ENCODE measurements around the gene PATE4.
"Not testable (repeated sequence)": the region's sequence is repeated elsewhere in the genome, so short reads cannot be mapped to it uniquely, and the experiment has no call there.

Gene PATE4

GRCh38 chr11:125833016-125833415, at the start of gene PATE4:
TSS of gene PATE4 (plus strand) at chr11:125833316. CDS start at chr11:125833360, 44 bp downstream.
- DNase-seq (ENCODE audit: low spot score): no peak

- DNase-seq (ENCODE audit: low spot score): no peak
Observed at GRCh38 chr11:125784678-125785077, 48.4 kb upstream of the PATE4 start.

DNA sequence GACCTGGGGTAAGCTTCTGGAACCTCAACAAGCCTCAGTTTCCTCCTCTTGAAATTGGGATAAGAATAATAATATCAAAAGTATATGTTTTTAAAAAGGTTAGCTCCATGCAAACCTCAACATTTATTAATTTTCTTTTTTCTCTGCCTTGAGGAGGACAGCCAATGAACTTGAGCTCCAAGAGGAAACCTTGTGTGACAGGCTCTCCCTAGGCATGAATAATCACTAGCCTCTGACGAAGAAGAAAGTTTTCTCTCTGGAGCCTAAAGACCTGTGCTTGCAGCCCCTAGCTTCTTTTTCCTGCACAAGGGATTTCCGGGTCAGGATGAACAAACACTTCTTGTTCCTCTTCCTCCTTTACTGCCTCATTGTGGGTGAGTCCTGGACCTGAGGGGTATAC, 45.3 kb upstream of the PATE4 start, which contains the start of gene PATE3:
Gene PATE3, plus strand, starts transcription at position 301 of the 400 bp plus-strand sequence. Its CDS starts 25 bp downstream, at position 326.
- DNase-seq (ENCODE audit: low spot score): no peak

DNA sequence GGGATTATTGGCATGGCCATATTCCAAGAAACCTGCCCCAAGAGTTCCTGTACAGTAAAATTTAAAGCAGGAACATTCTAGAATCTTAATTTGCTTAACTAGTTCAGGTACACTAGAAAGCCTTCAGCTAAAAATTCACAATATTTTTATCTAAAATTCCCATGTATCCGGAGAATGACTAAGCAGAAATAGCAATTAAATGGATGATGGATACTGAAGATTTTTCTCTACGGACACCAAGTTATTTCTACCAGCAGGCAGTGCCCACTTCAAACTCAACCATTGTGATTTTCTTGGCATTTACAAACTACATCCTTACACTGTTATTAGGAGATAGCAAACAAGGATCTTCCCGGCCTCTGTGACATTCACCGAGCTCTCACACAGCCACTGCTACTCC, 42.3 kb upstream of the PATE4 start:
- DNase-seq (ENCODE audit: low spot score): no peak

GRCh38 chr11:125797641-125798040, 35.5 kb upstream of the PATE4 start:
- DNase-seq (ENCODE audit: low spot score): no peak

GRCh38 chr11:125799808-125800207, 33.3 kb upstream of the PATE4 start:
- no peak for DNase-seq (ENCODE audit: low spot score)

DNA sequence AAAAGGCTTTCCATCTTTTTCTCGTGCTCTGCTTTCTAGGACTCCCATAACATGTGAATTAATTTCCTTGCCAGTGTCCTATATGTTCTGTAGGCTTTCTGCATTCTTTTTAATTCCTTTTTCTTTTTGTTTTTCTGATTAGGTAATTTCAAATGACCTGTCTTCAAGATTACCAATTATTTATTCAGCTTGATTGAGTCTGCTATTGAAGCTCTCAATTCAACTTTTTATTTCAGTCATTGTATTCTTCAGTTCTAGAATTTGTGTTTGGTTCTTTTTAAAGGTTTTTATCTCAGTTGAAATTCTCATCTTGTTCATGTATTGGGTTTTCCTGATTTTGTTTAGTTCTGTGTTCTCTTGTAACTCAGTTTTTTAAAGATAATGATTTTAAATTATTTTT, 30.7 kb upstream of the PATE4 start:
- no peak for DNase-seq (ENCODE audit: low spot score)

DNA sequence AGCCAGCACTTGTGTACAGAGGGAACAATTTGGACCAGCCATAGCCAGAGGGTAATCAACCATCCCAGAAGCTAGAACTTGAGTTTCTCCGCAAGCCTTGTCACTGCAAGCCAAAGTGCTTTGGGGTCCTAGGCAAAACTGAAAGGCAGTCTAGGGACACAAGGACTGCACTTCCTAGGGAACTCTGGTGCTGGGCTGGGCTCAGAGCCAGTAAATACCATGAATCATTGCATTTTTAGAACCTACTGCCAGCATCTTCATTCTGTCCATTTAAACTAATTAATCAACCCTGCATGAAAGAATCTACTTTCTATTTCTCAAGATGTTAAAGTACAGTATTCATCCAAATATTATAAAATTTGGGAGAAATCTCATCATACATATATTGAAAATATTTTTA, 25.2 kb upstream of the PATE4 start:
- no peak for DNase-seq (ENCODE audit: low spot score)

DNA sequence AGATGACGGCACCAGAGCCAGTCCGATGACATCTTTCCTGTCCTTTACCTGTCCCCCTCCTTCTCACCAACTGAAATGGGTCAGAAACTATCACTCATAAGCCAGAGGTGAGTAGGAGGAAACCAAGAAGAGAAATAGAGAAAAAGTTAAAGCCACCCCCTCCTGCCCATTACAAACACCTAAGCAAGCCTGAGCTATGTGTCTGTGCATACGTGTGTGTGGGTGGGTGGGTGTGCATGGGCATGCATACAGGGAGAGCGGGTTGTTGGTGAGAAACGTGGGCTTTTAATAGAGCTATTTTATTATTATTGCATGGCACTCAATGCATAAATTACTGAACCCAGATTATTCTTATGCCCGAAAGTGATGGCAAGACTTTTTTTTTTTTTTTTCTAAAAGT, 2.6 kb downstream of the PATE4 start:
- DNase-seq (ENCODE audit: low spot score): no peak

DNA sequence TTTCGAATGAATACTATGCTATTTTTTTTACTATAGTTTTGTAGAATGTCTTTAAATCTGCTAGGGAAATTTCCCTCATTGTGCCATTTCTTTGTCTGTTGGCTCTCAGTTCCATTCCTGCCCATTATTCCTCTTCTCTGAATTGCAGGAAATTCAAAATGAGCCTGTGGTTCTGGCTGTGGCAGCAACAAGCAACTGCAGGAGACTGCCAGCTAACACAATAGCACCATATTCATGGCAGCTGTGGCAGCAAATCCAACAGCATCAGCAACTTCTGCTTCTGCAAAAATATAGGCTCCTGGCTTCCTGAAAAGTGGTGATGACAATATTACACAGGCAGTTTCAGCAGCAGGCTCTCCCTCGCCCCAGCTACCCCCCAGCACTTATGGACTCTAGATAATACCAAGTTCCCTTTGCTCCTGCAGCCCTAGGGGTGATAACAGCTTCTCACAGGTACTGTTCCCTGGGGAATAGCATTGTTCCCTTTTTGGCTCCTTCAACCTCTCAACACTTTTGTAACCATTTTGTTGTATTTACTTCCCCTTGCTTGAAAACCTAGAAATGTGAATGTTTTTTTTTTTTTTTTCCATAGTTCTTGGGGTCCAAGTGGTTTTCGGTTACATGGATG, 9.3 kb downstream of the PATE4 start:
- no peak for DNase-seq (ENCODE audit: low spot score)

DNA sequence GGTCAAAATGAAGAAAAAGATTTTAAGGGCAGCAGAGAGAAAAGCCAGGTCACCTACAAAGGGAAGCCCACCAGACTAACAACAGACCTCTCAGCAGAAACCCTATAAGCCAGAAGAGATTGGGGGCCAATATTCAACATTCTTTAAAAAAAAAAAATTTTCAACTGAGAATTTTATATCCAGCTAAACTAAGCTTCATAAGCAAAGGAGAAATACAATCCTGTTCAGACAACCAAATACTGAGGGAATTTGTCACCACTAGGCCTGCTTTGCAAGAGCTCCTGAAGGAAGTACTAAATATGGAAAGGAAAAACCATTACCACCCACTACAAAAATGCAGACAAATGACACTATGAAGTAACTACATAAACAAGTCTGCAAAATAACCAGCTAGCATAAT, 13.1 kb downstream of the PATE4 start:
- DNase-seq (ENCODE audit: low spot score): no peak

- not testable (repeated sequence) for DNase-seq (ENCODE audit: low spot score)
Observed at GRCh38 chr11:125857670-125858069, 24.6 kb downstream of the PATE4 start.

DNA sequence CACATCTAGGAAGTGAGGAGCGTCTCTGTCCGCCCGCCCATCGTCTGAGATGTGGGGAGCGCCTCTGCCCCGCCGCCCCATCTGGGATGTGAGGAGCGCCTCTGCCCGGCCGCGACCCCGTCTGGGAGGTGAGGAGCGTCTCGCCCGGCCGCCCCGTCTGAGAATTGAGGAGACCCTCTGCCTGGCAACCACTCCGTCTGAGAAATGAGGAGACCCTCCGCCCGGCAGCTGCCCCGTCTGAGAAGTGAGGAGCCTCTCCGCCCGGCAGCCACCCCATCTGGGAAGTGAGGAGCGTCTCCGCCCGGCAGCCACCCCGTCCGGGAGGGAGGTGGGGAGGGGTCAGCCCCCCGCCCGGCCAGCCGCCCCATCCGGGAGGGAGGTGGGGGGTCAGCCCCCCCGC, 29.7 kb downstream of the PATE4 start:
- DNase-seq (ENCODE audit: low spot score): not testable (repeated sequence)

GRCh38 chr11:125865354-125865753, 32.2 kb downstream of the PATE4 start:
- not testable (repeated sequence) for DNase-seq (ENCODE audit: low spot score)

- no peak for DNase-seq (ENCODE audit: low spot score)
Observed at GRCh38 chr11:125869521-125869920, 36.4 kb downstream of the PATE4 start.

- DNase-seq (ENCODE audit: low spot score): peak; percentile 14
Observed at GRCh38 chr11:125871391-125872137, 38.4 kb downstream of the PATE4 start.

DNA sequence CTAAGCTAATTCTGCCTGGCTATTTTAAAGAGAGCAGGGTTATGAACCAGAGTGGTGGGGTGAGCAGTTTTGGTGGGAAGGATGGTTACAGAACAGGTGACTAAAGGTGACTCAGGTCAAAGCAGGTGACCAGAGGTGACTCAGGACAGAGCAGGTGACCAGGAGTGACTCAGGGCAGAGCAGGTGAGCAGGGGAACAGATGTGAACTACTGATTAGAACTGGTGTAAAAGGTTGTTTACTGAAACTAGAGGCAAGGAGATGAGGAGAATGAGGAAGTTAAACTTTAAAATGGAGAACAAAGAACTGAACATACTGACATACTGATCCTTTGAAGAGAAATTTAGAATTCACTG, 39.0 kb downstream of the PATE4 start:
- DNase-seq (ENCODE audit: low spot score): no peak

DNA sequence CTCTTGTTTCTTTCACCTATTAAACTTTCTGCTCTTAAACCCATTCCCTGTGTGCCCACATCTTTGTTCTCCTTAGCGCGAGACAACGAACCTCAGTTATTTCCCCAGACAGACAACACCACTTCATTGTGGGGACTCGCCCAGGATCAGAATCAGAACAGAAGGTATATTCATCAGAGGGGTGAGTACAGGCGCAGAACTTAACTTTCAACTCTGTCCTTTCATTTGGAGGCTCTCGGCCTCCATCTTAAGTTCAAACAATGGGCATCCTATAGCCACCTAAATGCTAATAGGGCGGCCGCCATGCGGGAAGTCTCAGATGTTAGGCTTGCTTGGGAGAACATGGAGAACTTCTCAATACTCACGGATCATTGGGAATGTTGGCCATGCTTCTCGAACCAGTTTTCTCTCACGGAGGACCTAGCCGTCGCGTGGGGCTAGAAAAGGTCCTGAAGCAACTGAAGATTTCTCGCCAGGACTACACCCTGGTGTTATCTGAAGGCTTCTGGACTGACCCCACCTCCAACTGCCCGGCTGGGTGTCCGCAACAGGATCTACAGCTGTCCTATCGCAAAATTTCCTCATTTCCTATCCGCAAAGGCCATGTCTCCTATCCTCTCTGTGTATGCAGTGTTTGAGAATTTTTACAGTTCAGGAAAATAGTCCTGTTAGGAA, 40.9 kb downstream of the PATE4 start:
- no peak for DNase-seq (ENCODE audit: low spot score)

DNA sequence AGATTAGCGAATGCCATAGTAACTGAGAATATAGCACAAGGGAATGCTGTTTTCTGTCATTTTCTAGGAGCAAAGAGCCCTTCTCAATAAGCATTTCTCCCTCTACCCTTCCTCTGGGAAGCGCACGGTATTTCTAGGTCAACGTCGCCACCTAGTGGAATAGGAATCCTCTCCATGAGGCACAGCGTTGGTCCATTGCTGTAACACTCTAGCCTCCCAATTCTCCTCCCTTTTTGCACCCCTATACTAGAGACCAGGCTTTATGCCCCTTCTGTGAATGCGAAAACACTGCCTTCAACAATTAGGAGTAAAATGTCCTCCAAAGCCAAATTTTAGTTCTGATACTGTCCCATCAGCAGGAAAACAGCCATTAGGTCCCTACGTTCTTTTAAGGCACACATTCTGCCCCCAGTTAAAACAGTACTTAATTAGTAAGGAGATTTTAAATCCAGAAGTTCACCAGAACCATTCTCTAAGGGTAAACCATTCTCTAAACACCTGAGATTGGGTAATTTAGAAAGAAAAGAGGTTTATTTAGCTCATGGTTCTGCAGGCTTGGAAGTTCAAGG, 41.5 kb downstream of the PATE4 start:
- peak; percentile 53 for DNase-seq (ENCODE audit: low spot score)

DNA sequence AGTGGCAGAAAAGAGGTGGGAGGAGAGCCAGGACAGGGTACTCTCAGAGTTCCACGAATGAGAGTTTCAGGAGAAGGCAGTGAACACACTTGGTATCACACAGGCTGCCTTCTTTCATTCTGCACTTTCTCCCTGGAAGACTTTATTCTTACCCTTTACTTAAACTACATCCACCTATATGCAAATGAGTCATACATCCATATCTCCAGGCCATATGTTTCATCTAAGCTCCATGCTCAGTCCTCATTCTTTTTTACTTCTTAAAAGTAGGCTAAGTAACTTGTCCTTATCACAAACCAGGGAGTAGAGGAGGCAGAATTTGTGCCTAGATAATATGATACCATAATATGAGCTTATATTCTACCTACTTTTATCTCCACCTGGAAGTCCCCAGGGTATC, 48.2 kb downstream of the PATE4 start:
- DNase-seq (ENCODE audit: low spot score): no peak

DNA sequence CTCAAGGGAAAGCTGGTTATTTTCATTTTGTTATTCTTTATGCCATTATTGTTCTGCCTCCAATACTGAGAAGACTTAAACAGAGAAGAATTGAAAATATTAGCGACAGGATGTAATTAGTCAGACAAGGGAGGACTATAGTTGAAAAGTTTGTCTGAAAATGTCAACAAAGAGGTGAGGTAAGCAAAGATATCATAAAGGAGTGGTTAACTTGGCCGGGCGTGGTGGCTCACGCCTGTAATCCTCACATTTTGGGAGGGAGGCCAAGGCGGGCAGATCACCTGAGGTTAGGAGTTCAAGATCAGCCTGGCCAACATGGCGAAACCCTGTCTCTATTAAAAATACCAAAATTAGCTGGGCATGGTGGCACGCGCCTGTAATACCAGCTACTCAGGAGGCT, 50.3 kb downstream of the PATE4 start:
- DNase-seq (ENCODE audit: low spot score): no peak

- DNase-seq (ENCODE audit: low spot score): peak; percentile 27
Observed at GRCh38 chr11:125886997-125887372, 53.9 kb downstream of the PATE4 start.

Data from CD4-positive, alpha-beta T cell treated with Interleukin-2 at 100 ng/mL for 4 hours (primary cell).